ENCODE results near the gene IRGQ.
"Not testable (repeated sequence)": the region's sequence is repeated elsewhere in the genome, so short reads cannot be mapped to it uniquely, and the experiment has no call there.

The IRGQ gene

GRCh38 chr19:43624933-43625332, 29.0 kb upstream of the IRGQ start:
- DNase-seq (ENCODE audit: low spot score) = no peak

- no peak for DNase-seq (ENCODE audit: low spot score)
Observed at GRCh38 chr19:43623889-43624670, 28.1 kb upstream of the IRGQ start.

- DNase-seq (ENCODE audit: low spot score) = no peak
Observed at GRCh38 chr19:43622956-43623355, 27.0 kb upstream of the IRGQ start.

- no peak for DNase-seq (ENCODE audit: low spot score)
Observed at GRCh38 chr19:43622070-43622469, 26.1 kb upstream of the IRGQ start.

- no peak for DNase-seq (ENCODE audit: low spot score)
Observed at GRCh38 chr19:43620061-43621001, 24.4 kb upstream of the IRGQ start.

GRCh38 chr19:43619262-43620060, 23.5 kb upstream of the IRGQ start, which contains the start of gene ZNF428:
Gene ZNF428 (minus strand): TSS chr19:43619629. CDS start chr19:43614304, 5,325 bp downstream.
- DNase-seq (ENCODE audit: low spot score) = peak; percentile 89

GRCh38 chr19:43618921-43619261, 23.0 kb upstream of the IRGQ start:
- DNase-seq (ENCODE audit: low spot score) = no peak

GRCh38 chr19:43616954-43617353, 21.0 kb upstream of the IRGQ start:
- no peak for DNase-seq (ENCODE audit: low spot score)

- DNase-seq (ENCODE audit: low spot score) = no peak
Observed at GRCh38 chr19:43616306-43616705, 20.4 kb upstream of the IRGQ start.

- no peak for DNase-seq (ENCODE audit: low spot score)
Observed at GRCh38 chr19:43612374-43612773, 16.4 kb upstream of the IRGQ start.

GRCh38 chr19:43611788-43612187, 15.9 kb upstream of the IRGQ start, which contains the start of gene SRRM5:
Gene SRRM5 (plus strand): TSS chr19:43612088. CDS start chr19:43612122, 34 bp downstream.
- no peak for DNase-seq (ENCODE audit: low spot score)

- DNase-seq (ENCODE audit: low spot score) = no peak
Observed at GRCh38 chr19:43610493-43610892, 14.6 kb upstream of the IRGQ start.

- DNase-seq (ENCODE audit: low spot score) = no peak
Observed at GRCh38 chr19:43609872-43610271, 13.9 kb upstream of the IRGQ start.

GRCh38 chr19:43607238-43608205, 11.6 kb upstream of the IRGQ start:
- DNase-seq (ENCODE audit: low spot score) = no peak

- DNase-seq (ENCODE audit: low spot score) = no peak
Observed at GRCh38 chr19:43606569-43607229, 10.8 kb upstream of the IRGQ start.

GRCh38 chr19:43605875-43606568, 10.1 kb upstream of the IRGQ start:
- no peak for DNase-seq (ENCODE audit: low spot score)

GRCh38 chr19:43600326-43600725, 4.4 kb upstream of the IRGQ start:
- not testable (repeated sequence) for DNase-seq (ENCODE audit: low spot score)

GRCh38 chr19:43599635-43600295, 3.8 kb upstream of the IRGQ start:
- DNase-seq (ENCODE audit: low spot score) = no peak

Data from kidney tubule cell (primary cell).